Mammary epithelial cell (primary cell): ENCODE results near the gene PTTG1IP.

Experiments
- CTCF ChIP-seq, 2 donors: IDR thresholded peaks in 1 of 2; conservative IDR thresholded peaks in 1 of 2; 2 replicates each; pipeline ENCODE4 v1.5.1; 2011 to 2012; ENCODE audit warnings: inconsistent platforms in 2 of 2, low read length in 2 of 2, mild to moderate bottlenecking in 2 of 2, control low read depth in 1 of 2, low read depth in 1 of 2; ENCODE audit not compliant: insufficient read depth in 1 of 2; ENCODE audit errors: extremely low read depth in 1 of 2
- EZH2 ChIP-seq: IDR thresholded peaks from 2 replicates; pipeline ENCODE4 v1.6.1; 2012; ENCODE audit warnings: low read length, inconsistent platforms, borderline replicate concordance

GRCh38 chr21:44872649-44873355 lies 688 bp downstream of the PTTG1IP start:
- TF ChIP-seq EZH2: no peak
- TF ChIP-seq CTCF (conservative IDR thresholded peaks at IDR 0.05 in 1 of 2, IDR thresholded peaks at IDR 0.05 in 1 of 2; ENCODE audit: extremely low read depth in 1 of 2, insufficient read depth in 1 of 2, low read depth in 1 of 2, low read length in 2 of 2): no peak
